ENCODE results near the gene GXYLT2. TPM values are rescaled to one million over a fixed set of nuclear protein-coding genes. Genes with fewer than 3 reads are reported as not detected.

Gene GXYLT2
- total and polyA plus RNA-seq, 2 of the 13 experiments (the other 11 are each of a cell fraction or from before 2014, with no cell fraction given) = 4.3 to 6.9 TPM

- TF ChIP-seq ZMYM3 (CRISPR knock-in tag; IDR thresholded peaks at IDR 0.05) (peak; percentile 74), ARNT2 (CRISPR knock-in tag; IDR thresholded peaks at IDR 0.05; ENCODE audit: low read depth) (no peak), CERS6 (CRISPR knock-in tag; IDR thresholded peaks at IDR 0.05) (no peak), ZMYM4 (CRISPR knock-in tag; IDR thresholded peaks at IDR 0.05) (peak; percentile 26; the same call in 1 of the 2 replicates), CEBPB (IDR thresholded peaks at IDR 0.05; ENCODE audit: borderline replicate concordance, low read depth, low read length) (peak; percentile 57; the same call in 1 of the 2 replicates), ZSCAN25 (CRISPR knock-in tag; IDR thresholded peaks at IDR 0.05) (0 out of 2 replicates have a peak, but pooled peaks have one; percentile 12), FOSL2 (CRISPR knock-in tag; IDR thresholded peaks at IDR 0.05) (no peak), RXRB (CRISPR knock-in tag; IDR thresholded peaks at IDR 0.05; ENCODE audit: borderline replicate concordance) (0 out of 2 replicates have a peak, but pooled peaks have one; percentile 9), ZNF33A (CRISPR knock-in tag; IDR thresholded peaks at IDR 0.05; ENCODE audit: borderline replicate concordance) (no peak), POGZ (CRISPR knock-in tag; IDR thresholded peaks at IDR 0.05) (0 out of 2 replicates have a peak, but pooled peaks have one; percentile 49), ZNF3 (CRISPR knock-in tag; IDR thresholded peaks at IDR 0.05) (0 out of 2 replicates have a peak, but pooled peaks have one; percentile 60), ATF6 (CRISPR knock-in tag; conservative IDR thresholded peaks at IDR 0.05) (no peak), NR2F6 (IDR thresholded peaks at IDR 0.05) (0 out of 2 replicates have a peak, but pooled peaks have one; percentile 13), NR2F6 (CRISPR knock-in tag; IDR thresholded peaks at IDR 0.05) (peak; percentile 50; the same call in 1 of the 2 replicates), HNF4A (CRISPR knock-in tag; IDR thresholded peaks at IDR 0.05) (peak; percentile 52; the same call in 1 of the 2 replicates), YY1 (IDR thresholded peaks at IDR 0.05; ENCODE audit: insufficient read depth, insufficient replicate concordance, low read depth, low read length) (no peak), SOX6 (IDR thresholded peaks at IDR 0.05) (no peak), SOX6 (CRISPR knock-in tag; IDR thresholded peaks at IDR 0.05) (peak; percentile 37; the same call in 1 of the 2 replicates), DZIP1 (CRISPR knock-in tag; IDR thresholded peaks at IDR 0.05) (no peak), ZBTB8A (CRISPR knock-in tag; IDR thresholded peaks at IDR 0.05; ENCODE audit: borderline replicate concordance, low read depth) (no peak)
- TF ChIP-seq, protein P1, sequence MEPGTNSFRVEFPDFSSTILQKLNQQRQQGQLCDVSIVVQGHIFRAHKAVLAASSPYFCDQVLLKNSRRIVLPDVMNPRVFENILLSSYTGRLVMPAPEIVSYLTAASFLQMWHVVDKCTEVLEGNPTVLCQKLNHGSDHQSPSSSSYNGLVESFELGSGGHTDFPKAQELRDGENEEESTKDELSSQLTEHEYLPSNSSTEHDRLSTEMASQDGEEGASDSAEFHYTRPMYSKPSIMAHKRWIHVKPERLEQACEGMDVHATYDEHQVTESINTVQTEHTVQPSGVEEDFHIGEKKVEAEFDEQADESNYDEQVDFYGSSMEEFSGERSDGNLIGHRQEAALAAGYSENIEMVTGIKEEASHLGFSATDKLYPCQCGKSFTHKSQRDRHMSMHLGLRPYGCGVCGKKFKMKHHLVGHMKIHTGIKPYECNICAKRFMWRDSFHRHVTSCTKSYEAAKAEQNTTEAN (CRISPR knock-in tag; conservative IDR thresholded peaks at IDR 0.05) = 0 out of 2 replicates have a peak, but pooled peaks have one; percentile 24
- TF ChIP-seq, protein P2, sequence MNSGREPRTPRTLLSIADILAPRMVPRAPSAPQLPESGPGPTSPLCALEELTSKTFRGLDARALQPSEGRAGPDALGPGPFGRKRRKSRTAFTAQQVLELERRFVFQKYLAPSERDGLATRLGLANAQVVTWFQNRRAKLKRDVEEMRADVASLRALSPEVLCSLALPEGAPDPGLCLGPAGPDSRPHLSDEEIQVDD (CRISPR knock-in tag; IDR thresholded peaks at IDR 0.05; ENCODE audit: borderline replicate concordance) = no peak
- TF ChIP-seq, protein P3, sequence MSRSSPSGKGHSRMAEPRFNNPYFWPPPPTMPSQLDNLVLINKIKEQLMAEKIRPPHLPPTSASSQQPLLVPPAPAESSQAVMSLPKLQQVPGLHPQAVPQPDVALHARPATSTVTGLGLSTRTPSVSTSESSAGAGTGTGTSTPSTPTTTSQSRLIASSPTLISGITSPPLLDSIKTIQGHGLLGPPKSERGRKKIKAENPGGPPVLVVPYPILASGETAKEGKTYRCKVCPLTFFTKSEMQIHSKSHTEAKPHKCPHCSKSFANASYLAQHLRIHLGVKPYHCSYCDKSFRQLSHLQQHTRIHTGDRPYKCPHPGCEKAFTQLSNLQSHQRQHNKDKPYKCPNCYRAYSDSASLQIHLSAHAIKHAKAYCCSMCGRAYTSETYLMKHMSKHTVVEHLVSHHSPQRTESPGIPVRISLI (CRISPR knock-in tag; IDR thresholded peaks at IDR 0.05; ENCODE audit: borderline replicate concordance) = peak; percentile 85; the same call in 1 of the 2 replicates
These were observed 62.5 kb downstream of the GXYLT2 start (continued) for GRCh38 chr3:72950372-72950771.

All from HepG2 (cell line).